ENCODE results near the gene MAGEA10. TPM values are rescaled to one million over a fixed set of nuclear protein-coding genes. Genes with fewer than 3 reads are reported as not detected.
A peak's percentile ranks its signal among the peaks of the same experiment; 100 is the strongest.
"Not testable (repeated sequence)": the region's sequence is repeated elsewhere in the genome, so short reads cannot be mapped to it uniquely, and the experiment has no call there.

MAGEA10 gene
- total and polyA plus RNA-seq, 9 of the 15 experiments (the other 6 are each of a cell fraction or from before 2014, with no cell fraction given), result 0.06 to 0.45 (median 0.15) TPM; not detected in 4

DNA sequence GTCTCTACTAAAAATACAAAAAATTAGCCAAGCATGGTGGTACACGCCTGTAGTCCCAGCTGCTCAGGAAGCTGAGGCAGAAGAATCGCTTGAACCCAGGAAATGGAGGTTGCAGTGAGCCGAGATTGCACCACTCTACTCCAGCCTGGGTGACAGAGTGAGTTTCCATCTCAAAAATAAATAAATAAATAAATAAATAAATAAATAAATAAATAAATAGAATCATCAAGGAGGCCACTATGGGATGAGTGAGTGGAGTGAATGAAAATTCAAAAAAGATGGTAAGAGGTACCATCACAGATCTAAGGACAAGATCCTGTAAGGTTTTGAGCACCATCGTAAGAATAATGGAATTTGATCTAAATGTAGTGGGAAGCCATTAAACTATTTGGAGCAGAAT, 37.5 kb upstream of the MAGEA10 start:
- FAIRE-seq; CTCF ChIA-PET (ENCODE audit: low intra/inter-chr PET ratio); H3K9me1 ChIP-seq (ENCODE audit: control insufficient read depth, insufficient read depth, low read length); DNase-seq (ENCODE audit: extremely low read depth in 1 of 4, low spot score in 3 of 4); H2AFZ ChIP-seq (ENCODE audit: low read depth, low read length); POLR2A ChIA-PET; H3K9me3 ChIP-seq (replicated peaks; ENCODE audit: control insufficient read depth, insufficient read depth, low read depth, low read length); H3K79me2 ChIP-seq (ENCODE audit: control insufficient read depth, insufficient read depth, low read length); H4K20me1 ChIP-seq (replicated peaks; ENCODE audit: control insufficient read depth, insufficient read depth, low read length); H3K36me3 ChIP-seq (ENCODE audit: control insufficient read depth, insufficient read depth, low read length); in situ Hi-C loops (cut with MboI); BruUV-seq (replicated peaks); H3K9ac ChIP-seq (ENCODE audit: insufficient read depth in 1 of 2, low read depth in 2 of 2, low read length in 2 of 2); H3K4me3 ChIP-seq; ATAC-seq; H3K27me3 ChIP-seq (ENCODE audit: control insufficient read depth in 2 of 2, insufficient read depth in 2 of 2, low read length in 2 of 2); H3K4me2 ChIP-seq (ENCODE audit: insufficient read depth, low read length): not testable (repeated sequence)
- Histone ChIP-seq H3K27ac (ENCODE audit: extremely low read depth, low read depth, low read length) (peak overlapping the region; percentile 83), H3K4me1 (replicated peaks in 1 of 2; ENCODE audit: control insufficient read depth in 2 of 2, insufficient read depth in 2 of 2, low read length in 2 of 2) (peaks cover 4 to 29% of the 10 kb centered on the region in 2 experiments)
- intact Hi-C loops (cut with micrococcal nuclease), result loop anchor here (2.0 to 5.0 kb wide), 2 partner anchors 19 to 199 kb away; no protein-coding TSS in a partner anchor
- WGBS (ENCODE audit: insufficient coverage, low coverage, missing lambda C conversion rate), result 78% methylated on average over 3 of the region's 4 CpGs
- TF ChIP-seq CXXC5 (CRISPR knock-in tag; IDR thresholded peaks at IDR 0.05), result 0 out of 2 replicates have a peak, but pooled peaks have one; percentile 10

DNA sequence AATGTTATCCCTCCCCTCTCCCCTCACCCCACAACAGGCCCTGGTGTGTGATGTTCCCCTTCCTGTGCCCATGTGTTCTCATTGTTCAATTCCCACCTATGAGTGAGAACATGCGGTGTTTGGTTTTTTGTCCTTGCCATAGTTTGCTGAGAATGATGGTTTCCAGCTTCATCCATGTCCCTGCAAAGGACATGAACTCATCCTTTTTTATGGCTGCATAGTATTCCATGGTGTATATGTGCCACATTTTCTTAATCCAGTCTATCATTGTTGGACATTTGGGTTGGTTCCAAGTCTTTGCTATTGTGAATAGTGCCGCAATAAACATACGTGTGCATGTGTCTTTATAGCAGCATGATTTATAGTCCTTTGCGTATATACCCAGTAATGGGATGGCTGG, 35.5 kb upstream of the MAGEA10 start:
- H3K9me3 ChIP-seq (replicated peaks; ENCODE audit: control insufficient read depth, insufficient read depth, low read depth, low read length); POLR2A ChIA-PET: not testable (repeated sequence)

More for the DNA sequence above, 35.5 kb upstream of the MAGEA10 start:
- H3K9me1 ChIP-seq (ENCODE audit: control insufficient read depth, insufficient read depth, low read length); DNase-seq (ENCODE audit: extremely low read depth in 1 of 4, low spot score in 3 of 4); H3K27ac ChIP-seq (ENCODE audit: extremely low read depth, low read depth, low read length); intact Hi-C loops (cut with micrococcal nuclease); H2AFZ ChIP-seq (ENCODE audit: low read depth, low read length); H3K27me3 ChIP-seq (ENCODE audit: control insufficient read depth in 2 of 2, insufficient read depth in 2 of 2, low read length in 2 of 2); FAIRE-seq; H3K4me3 ChIP-seq; H4K20me1 ChIP-seq (replicated peaks; ENCODE audit: control insufficient read depth, insufficient read depth, low read length); H3K9ac ChIP-seq (ENCODE audit: insufficient read depth in 1 of 2, low read depth in 2 of 2, low read length in 2 of 2); BruUV-seq (replicated peaks); CTCF ChIA-PET (ENCODE audit: low intra/inter-chr PET ratio); H3K4me2 ChIP-seq (ENCODE audit: insufficient read depth, low read length); in situ Hi-C loops (cut with MboI); H3K36me3 ChIP-seq (ENCODE audit: control insufficient read depth, insufficient read depth, low read length); H3K79me2 ChIP-seq (ENCODE audit: control insufficient read depth, insufficient read depth, low read length); ATAC-seq: not testable (repeated sequence)
- H3K4me1 ChIP-seq (replicated peaks in 1 of 2; ENCODE audit: control insufficient read depth in 2 of 2, insufficient read depth in 2 of 2, low read length in 2 of 2), result peaks cover 0 to 29% of the 10 kb centered on the region in 2 experiments; a peak in 4 of 5 replicates
- no CpG with 5 or more reads among the region's 4 CpGs for WGBS (ENCODE audit: insufficient coverage, low coverage, missing lambda C conversion rate)
- TF ChIP-seq KDM1A (IDR thresholded peaks at IDR 0.05), result peak in 1 of 2 experiments; percentile 38; a peak in 2 of 4 replicates
- TF ChIP-seq BCOR (IDR thresholded peaks at IDR 0.05), result peak; percentile 60; the same call in 1 of the 2 replicates
